NCI-H128 (cell line): ENCODE results near the gene TBC1D22A.
A peak's percentile ranks its signal among the peaks of the same experiment; 100 is the strongest.

Experiments
- DNase-seq: peaks from one replicate; lab custom pipeline; 2025; ENCODE audit not compliant: unreplicated experiment; lab: John Stamatoyannopoulos, UW

The TBC1D22A gene

GRCh38 chr22:46953968-46954765, 191.7 kb downstream of the TBC1D22A start:
- DNase-seq = no peak

DNA sequence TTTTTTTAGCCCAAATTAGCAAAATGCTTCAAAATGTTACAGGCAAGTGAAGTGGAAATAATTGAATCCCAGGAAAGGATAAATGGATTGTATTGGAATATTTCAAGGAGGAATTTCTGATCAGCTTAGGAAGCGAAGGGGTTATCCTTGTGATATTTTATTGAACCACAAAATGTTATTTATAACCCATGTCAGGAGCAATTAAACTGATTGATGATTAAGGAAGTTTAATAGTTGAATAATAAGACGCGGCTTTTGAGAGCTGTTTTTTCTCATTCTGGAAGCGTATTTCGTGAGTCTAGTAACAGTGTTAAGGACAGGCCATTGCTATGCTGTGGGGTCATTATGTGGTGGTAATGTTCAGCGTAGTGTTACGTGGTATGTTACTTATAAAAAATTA, 192.3 kb downstream of the TBC1D22A start:
- no peak for DNase-seq

- no peak for DNase-seq
Measured at GRCh38 chr22:46956498-46957215, 194.2 kb downstream of the TBC1D22A start.

GRCh38 chr22:46957521-46957920, 195.1 kb downstream of the TBC1D22A start:
- DNase-seq = no peak

- DNase-seq = no peak
Measured at GRCh38 chr22:46958191-46958590, 195.7 kb downstream of the TBC1D22A start.

- DNase-seq = no peak
Measured at GRCh38 chr22:46958658-46959057, 196.2 kb downstream of the TBC1D22A start.

GRCh38 chr22:46959369-46959768, 196.9 kb downstream of the TBC1D22A start:
- DNase-seq = no peak

DNA sequence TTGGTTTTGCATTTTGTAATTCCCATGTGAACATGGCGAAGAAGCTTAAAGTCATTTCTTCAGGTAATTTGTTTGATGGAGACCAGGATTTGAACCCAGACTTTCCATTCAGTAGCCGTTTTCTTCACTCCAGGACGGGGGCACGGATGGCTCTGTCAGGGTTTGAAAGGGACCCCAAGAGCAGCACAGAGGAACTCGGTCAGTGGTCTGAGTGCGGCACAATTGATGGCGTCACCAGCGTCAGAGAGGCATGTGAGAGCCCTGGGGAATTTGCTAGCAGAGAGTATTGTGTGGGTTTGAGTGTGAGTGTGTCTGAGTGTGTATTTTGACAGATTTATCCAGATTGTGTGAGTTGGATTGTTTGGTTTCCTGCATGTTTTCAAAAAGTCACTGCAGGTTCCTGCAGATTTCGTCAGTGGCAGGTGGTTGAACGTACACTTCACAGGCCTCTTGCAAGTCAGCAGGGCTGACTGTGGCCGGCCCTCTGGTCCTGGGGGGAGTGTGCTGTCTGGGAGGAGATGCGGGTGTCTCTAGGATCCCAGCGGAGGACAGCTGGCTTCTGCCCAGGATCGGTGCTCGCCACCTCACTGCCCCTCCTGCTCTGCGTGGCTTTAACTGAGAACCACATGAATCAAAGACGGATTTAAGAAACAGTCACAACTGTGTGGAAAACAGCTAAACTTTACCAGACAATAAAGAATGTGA, 199.3 kb downstream of the TBC1D22A start:
- DNase-seq = no peak

GRCh38 chr22:46962406-46962805, 200.0 kb downstream of the TBC1D22A start:
- DNase-seq = no peak

DNA sequence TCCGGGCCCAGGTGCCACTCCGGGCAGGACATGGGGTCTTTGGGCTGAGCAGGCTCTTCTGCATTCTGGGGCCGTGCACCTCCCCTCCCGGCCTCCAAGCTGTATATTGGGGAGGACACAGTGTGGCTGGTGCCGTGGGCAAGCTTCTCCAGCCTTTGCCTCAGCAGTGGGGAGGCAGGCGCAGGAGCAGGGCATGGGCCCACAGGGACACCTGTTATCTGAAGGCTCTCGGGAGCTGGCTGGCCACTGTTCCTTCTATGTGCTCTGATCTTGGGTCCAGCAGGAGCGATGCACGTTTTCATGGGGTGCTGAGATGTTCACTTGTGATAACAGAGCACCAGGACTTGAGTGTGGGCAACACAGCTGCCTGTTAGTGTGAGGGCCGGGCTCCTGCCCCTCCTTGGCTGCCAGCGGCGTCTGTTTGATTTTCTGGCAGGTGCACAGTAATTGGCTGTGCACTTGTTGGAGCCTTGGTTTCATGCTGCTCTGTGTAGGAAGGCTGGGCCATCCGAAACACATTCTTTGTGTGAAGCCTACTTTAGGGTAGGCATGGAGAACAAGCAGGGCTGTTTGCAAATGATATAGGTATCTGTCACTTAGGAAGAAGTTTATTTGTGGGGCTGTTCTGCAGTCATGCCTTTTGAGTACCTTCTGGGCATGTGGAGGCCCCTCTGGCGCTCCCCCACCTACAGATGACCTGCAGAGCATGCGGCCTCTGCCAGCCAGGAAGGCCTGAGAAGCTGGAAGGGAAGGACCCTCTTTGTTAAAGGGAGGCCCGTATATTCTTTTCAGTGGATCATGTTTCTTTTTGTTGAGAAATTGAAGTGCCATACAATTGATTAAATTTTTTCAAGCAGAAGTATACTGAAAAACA, 201.5 kb downstream of the TBC1D22A start:
- peak; percentile 24 for DNase-seq

GRCh38 chr22:46964773-46965550, 202.5 kb downstream of the TBC1D22A start:
- no peak for DNase-seq

DNA sequence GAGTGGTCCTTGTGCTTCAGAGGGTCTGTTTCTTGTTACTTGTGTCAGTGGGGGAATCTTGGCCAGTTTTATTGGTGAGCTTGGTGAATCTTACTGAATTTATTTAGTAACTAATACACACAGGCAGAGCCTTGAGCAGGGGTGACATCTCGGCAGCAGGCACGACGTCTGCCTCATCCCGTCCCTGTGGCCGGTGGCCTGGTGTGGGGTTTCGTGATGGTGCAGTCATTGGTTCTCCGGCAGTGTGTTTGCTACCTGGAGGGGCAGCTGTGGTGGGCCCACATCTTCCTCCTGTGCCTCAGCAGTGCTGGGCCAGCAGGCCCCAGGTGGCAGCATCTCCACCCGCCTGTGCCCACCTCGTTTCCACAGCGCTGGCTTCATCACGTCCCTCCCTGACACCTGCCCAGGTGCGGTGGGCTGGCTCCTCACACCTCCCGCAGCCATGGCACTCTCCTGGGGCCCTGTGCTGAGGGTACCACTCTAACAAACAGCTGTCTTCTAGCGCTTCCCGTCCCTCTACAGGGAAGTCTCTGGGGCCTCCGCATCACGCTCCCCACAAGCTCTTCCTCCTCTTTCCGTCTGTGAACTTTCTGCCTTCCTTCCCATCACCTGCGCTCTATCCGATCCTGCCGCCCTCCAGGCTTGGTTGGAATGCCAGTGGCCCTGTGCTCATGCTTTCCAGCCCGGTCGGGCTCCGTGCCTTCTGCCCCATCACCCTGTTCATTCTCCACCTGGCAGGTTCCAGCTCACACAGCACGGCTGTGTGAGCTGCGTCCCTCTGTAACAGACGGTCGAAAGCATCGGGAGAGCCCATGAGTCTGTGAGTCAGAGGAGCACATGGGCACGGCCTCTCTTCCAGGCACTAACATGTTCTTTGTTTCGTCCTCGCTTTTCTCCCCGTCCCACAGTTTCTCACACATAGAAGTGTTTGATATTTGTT, 203.4 kb downstream of the TBC1D22A start:
- DNase-seq = no peak

DNA sequence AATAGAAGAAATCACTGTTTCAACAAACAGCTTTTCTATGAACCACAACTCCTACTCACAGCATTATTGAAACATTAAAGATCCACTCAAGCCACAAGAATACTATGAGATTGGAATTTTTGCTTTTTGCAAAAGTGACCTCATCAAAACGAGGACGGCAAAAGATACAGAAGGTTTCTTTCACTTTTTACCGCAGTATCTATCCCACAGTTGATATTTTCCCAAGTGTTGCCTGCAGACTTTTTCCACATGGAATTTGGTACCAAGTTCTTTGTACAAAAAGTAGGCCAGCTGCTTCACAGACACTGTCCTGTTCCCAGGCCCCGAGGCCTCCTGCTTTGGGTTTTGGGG, 204.0 kb downstream of the TBC1D22A start:
- DNase-seq = no peak

- no peak for DNase-seq
Measured at GRCh38 chr22:46966846-46967245, 204.4 kb downstream of the TBC1D22A start.

GRCh38 chr22:46967445-46968358, 205.3 kb downstream of the TBC1D22A start:
- no peak for DNase-seq

DNA sequence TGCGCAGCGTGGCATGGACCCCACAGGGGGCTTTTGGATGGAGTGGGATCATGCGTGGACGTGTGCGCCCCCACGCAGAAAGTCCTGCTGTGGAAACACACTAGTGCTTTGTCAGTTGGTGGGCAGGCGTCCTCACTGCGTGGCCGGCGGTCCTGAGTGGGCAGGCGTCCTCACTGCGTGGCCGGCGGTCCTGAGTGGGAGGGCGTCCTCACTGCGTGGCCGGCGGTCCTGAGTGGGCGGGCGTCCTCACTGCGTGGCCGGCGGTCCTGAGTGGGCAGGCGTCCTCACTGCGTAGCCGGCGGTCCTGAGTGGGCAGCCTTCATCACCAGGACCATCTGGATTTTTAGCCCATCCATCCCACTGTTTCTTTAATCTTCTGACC, 205.9 kb downstream of the TBC1D22A start:
- no peak for DNase-seq

DNA sequence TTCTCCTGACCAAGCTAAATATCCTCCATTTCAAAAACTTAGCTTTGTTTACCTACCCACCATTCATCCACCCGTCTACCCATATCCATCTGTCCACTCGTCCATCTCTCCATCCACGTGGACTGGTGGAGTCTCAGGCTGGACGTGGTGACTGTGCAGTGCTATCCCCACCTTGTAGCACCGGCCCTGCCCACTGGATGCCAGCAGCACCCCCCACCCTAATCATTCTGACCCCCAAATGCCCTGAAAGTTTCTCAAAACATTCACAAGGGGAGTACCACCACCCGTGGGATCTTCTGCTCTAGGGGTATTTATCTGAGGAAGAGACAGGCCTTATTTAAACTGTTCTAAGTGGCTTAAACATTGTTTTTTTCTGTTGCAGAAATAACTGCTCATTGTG, 206.4 kb downstream of the TBC1D22A start:
- DNase-seq = no peak

DNA sequence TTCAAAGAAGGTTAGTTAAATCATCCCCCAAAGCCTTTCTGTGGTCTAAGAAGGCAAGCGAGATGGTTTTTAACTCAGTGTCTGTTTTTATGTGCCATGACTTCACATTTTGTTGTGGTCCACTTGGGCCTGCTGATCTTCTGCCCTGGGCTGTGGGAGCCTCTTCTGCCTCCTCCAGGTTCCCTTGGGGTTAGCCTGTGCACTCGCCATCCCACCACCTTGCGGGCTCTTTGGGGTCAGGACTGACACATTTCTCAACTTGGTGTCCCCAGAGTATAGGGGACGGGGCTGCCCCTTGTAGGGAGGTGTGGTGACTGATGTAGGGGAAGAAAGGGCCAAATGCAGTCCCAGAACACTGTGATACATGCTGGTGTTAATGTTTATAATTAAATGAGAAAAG, 207.0 kb downstream of the TBC1D22A start:
- DNase-seq = no peak
